NCI-H524 (cell line): ENCODE results near the gene CLPTM1L.
"Not testable (repeated sequence)": the region's sequence is repeated elsewhere in the genome, so short reads cannot be mapped to it uniquely, and the experiment has no call there.

ENCODE experiments used
- DNase-seq, 2 experiments: peaks; one replicate each; lab custom pipeline; 2025; lab: John Stamatoyannopoulos, UW

The CLPTM1L gene

GRCh38 chr5:1360367-1360766, 15.5 kb upstream of the CLPTM1L start:
- DNase-seq = not testable (repeated sequence)

- DNase-seq = no peak
These were observed 14.8 kb upstream of the CLPTM1L start for GRCh38 chr5:1359713-1360112.

GRCh38 chr5:1359031-1359645, 14.2 kb upstream of the CLPTM1L start:
- no peak for DNase-seq

GRCh38 chr5:1358726-1359025, 13.8 kb upstream of the CLPTM1L start:
- no peak for DNase-seq

- no peak for DNase-seq
These were observed 13.2 kb upstream of the CLPTM1L start for GRCh38 chr5:1357946-1358725.

- DNase-seq = no peak
These were observed 12.2 kb upstream of the CLPTM1L start for GRCh38 chr5:1356873-1357787.

- no peak for DNase-seq
These were observed 9.7 kb upstream of the CLPTM1L start for GRCh38 chr5:1354576-1354975.

GRCh38 chr5:1352231-1353219, 7.6 kb upstream of the CLPTM1L start:
- no peak for DNase-seq

- DNase-seq = no peak
These were observed 6.3 kb upstream of the CLPTM1L start for GRCh38 chr5:1351156-1351555.

- peak; percentile 24 to 67 for DNase-seq
These were observed 4.3 kb upstream of the CLPTM1L start for GRCh38 chr5:1349246-1349645.

- DNase-seq = no peak
These were observed 4.0 kb upstream of the CLPTM1L start for GRCh38 chr5:1348986-1349245.

GRCh38 chr5:1347571-1347970, 2.7 kb upstream of the CLPTM1L start:
- DNase-seq = no peak

- DNase-seq = no peak
These were observed 1.9 kb upstream of the CLPTM1L start for GRCh38 chr5:1346627-1347440.

GRCh38 chr5:1345876-1346626, 1.2 kb upstream of the CLPTM1L start:
- no peak for DNase-seq

GRCh38 chr5:1343931-1344901, 683 bp downstream of the CLPTM1L start:
- DNase-seq = no peak

GRCh38 chr5:1343315-1343751, 1.6 kb downstream of the CLPTM1L start:
- no peak for DNase-seq

GRCh38 chr5:1342711-1343110, 2.2 kb downstream of the CLPTM1L start:
- DNase-seq = not testable (repeated sequence)

GRCh38 chr5:1342268-1342667, 2.6 kb downstream of the CLPTM1L start:
- DNase-seq = no peak

- DNase-seq = no peak
These were observed 3.0 kb downstream of the CLPTM1L start for GRCh38 chr5:1341863-1342262.
